ENCODE results near the gene CTSC.
A peak's percentile ranks its signal among the peaks of the same experiment; 100 is the strongest.

Gene CTSC

GRCh38 chr11:88354912-88355311, 17.4 kb upstream of the CTSC start:
- TF ChIP-seq PAX5 (IDR thresholded peaks at IDR 0.05; ENCODE audit: insufficient read depth, low read length, severe bottlenecking), result no peak
- TF ChIP-seq POLR2A (IDR thresholded peaks at IDR 0.05; ENCODE audit: low read depth, low read length), result no peak
- no peak for TF ChIP-seq TAF1 (IDR thresholded peaks at IDR 0.05; ENCODE audit: low read depth, low read length)
- no peak for TF ChIP-seq POLR2AphosphoS5 (IDR thresholded peaks at IDR 0.05; ENCODE audit: low read depth, low read length)
- peak; percentile 92 for TF ChIP-seq SPI1 (IDR thresholded peaks at IDR 0.05; ENCODE audit: low read depth, low read length)
- TF ChIP-seq POU2F2 (IDR thresholded peaks at IDR 0.05; ENCODE audit: low read depth, low read length), result no peak
- peak; percentile 71 for FAIRE-seq
- no peak for DNase-seq (ENCODE audit: insufficient read length, low spot score)

GRCh38 chr11:88353835-88354496, 16.4 kb upstream of the CTSC start:
- DNase-seq (ENCODE audit: insufficient read length, low spot score) (no peak), FAIRE-seq (peak; percentile 74)
- TF ChIP-seq TAF1 (IDR thresholded peaks at IDR 0.05; ENCODE audit: low read depth, low read length) (no peak), POLR2A (IDR thresholded peaks at IDR 0.05; ENCODE audit: low read depth, low read length) (peak; percentile 29; the same call in 1 of the 2 replicates)

- no peak for DNase-seq (ENCODE audit: insufficient read length, low spot score)
- FAIRE-seq, result no peak
- TF ChIP-seq TAF1 (IDR thresholded peaks at IDR 0.05; ENCODE audit: low read depth, low read length), result no peak
- TF ChIP-seq SPI1 (IDR thresholded peaks at IDR 0.05; ENCODE audit: low read depth, low read length), result no peak
- no peak for TF ChIP-seq POLR2AphosphoS5 (IDR thresholded peaks at IDR 0.05; ENCODE audit: low read depth, low read length)
- TF ChIP-seq PAX5 (IDR thresholded peaks at IDR 0.05; ENCODE audit: insufficient read depth, low read length, severe bottlenecking), result no peak
- TF ChIP-seq POLR2A (IDR thresholded peaks at IDR 0.05; ENCODE audit: low read depth, low read length), result no peak
- TF ChIP-seq POU2F2 (IDR thresholded peaks at IDR 0.05; ENCODE audit: low read depth, low read length), result no peak
Measured at GRCh38 chr11:88353386-88353785, 15.8 kb upstream of the CTSC start.

- FAIRE-seq (peak; percentile 74), DNase-seq (ENCODE audit: insufficient read length, low spot score) (no peak)
- no peak for TF ChIP-seq TAF1 (IDR thresholded peaks at IDR 0.05; ENCODE audit: low read depth, low read length)
- no peak for TF ChIP-seq PAX5 (IDR thresholded peaks at IDR 0.05; ENCODE audit: insufficient read depth, low read length, severe bottlenecking)
- TF ChIP-seq SPI1 (IDR thresholded peaks at IDR 0.05; ENCODE audit: low read depth, low read length), result no peak
- TF ChIP-seq POU2F2 (IDR thresholded peaks at IDR 0.05; ENCODE audit: low read depth, low read length), result no peak
- TF ChIP-seq POLR2AphosphoS5 (IDR thresholded peaks at IDR 0.05; ENCODE audit: low read depth, low read length), result no peak
Measured at GRCh38 chr11:88352139-88352538, 14.6 kb upstream of the CTSC start.

- no peak for DNase-seq (ENCODE audit: insufficient read length, low spot score)
- TF ChIP-seq SPI1 (IDR thresholded peaks at IDR 0.05; ENCODE audit: low read depth, low read length) (no peak), TAF1 (IDR thresholded peaks at IDR 0.05; ENCODE audit: low read depth, low read length) (no peak), POLR2AphosphoS5 (IDR thresholded peaks at IDR 0.05; ENCODE audit: low read depth, low read length) (no peak), POLR2A (IDR thresholded peaks at IDR 0.05; ENCODE audit: low read depth, low read length) (no peak)
- no peak for FAIRE-seq
Measured at GRCh38 chr11:88348870-88349269, 11.3 kb upstream of the CTSC start.

GRCh38 chr11:88345949-88346348, 8.4 kb upstream of the CTSC start:
- DNase-seq (ENCODE audit: insufficient read length, low spot score), result no peak
- peak; percentile 33 for FAIRE-seq
- TF ChIP-seq TAF1 (IDR thresholded peaks at IDR 0.05; ENCODE audit: low read depth, low read length) (no peak), SPI1 (IDR thresholded peaks at IDR 0.05; ENCODE audit: low read depth, low read length) (peak; percentile 56)

GRCh38 chr11:88345408-88345807, 7.9 kb upstream of the CTSC start:
- no peak for TF ChIP-seq TAF1 (IDR thresholded peaks at IDR 0.05; ENCODE audit: low read depth, low read length)
- TF ChIP-seq POLR2A (IDR thresholded peaks at IDR 0.05; ENCODE audit: low read depth, low read length), result no peak
- no peak for TF ChIP-seq POU2F2 (IDR thresholded peaks at IDR 0.05; ENCODE audit: low read depth, low read length)
- no peak for TF ChIP-seq PAX5 (IDR thresholded peaks at IDR 0.05; ENCODE audit: insufficient read depth, low read length, severe bottlenecking)
- no peak for TF ChIP-seq POLR2AphosphoS5 (IDR thresholded peaks at IDR 0.05; ENCODE audit: low read depth, low read length)
- no peak for TF ChIP-seq SPI1 (IDR thresholded peaks at IDR 0.05; ENCODE audit: low read depth, low read length)
- FAIRE-seq (no peak), DNase-seq (ENCODE audit: insufficient read length, low spot score) (no peak)

GRCh38 chr11:88344869-88345268, 7.3 kb upstream of the CTSC start:
- DNase-seq (ENCODE audit: insufficient read length, low spot score) (no peak), FAIRE-seq (no peak)
- TF ChIP-seq POU2F2 (IDR thresholded peaks at IDR 0.05; ENCODE audit: low read depth, low read length) (no peak), PAX5 (IDR thresholded peaks at IDR 0.05; ENCODE audit: insufficient read depth, low read length, severe bottlenecking) (no peak), SPI1 (IDR thresholded peaks at IDR 0.05; ENCODE audit: low read depth, low read length) (no peak), TAF1 (IDR thresholded peaks at IDR 0.05; ENCODE audit: low read depth, low read length) (no peak), POLR2A (IDR thresholded peaks at IDR 0.05; ENCODE audit: low read depth, low read length) (no peak), POLR2AphosphoS5 (IDR thresholded peaks at IDR 0.05; ENCODE audit: low read depth, low read length) (no peak)

GRCh38 chr11:88341522-88342251, 4.2 kb upstream of the CTSC start:
- FAIRE-seq (peak; percentile 35), DNase-seq (ENCODE audit: insufficient read length, low spot score) (no peak)
- TF ChIP-seq SPI1 (IDR thresholded peaks at IDR 0.05; ENCODE audit: low read depth, low read length) (no peak), POLR2AphosphoS5 (IDR thresholded peaks at IDR 0.05; ENCODE audit: low read depth, low read length) (no peak), POLR2A (IDR thresholded peaks at IDR 0.05; ENCODE audit: low read depth, low read length) (no peak), TAF1 (IDR thresholded peaks at IDR 0.05; ENCODE audit: low read depth, low read length) (no peak), POU2F2 (IDR thresholded peaks at IDR 0.05; ENCODE audit: low read depth, low read length) (no peak), PAX5 (IDR thresholded peaks at IDR 0.05; ENCODE audit: insufficient read depth, low read length, severe bottlenecking) (no peak)

- DNase-seq (ENCODE audit: insufficient read length, low spot score), result no peak
- FAIRE-seq, result no peak
- TF ChIP-seq POLR2A (IDR thresholded peaks at IDR 0.05; ENCODE audit: low read depth, low read length), result no peak
- no peak for TF ChIP-seq PAX5 (IDR thresholded peaks at IDR 0.05; ENCODE audit: insufficient read depth, low read length, severe bottlenecking)
- TF ChIP-seq TAF1 (IDR thresholded peaks at IDR 0.05; ENCODE audit: low read depth, low read length), result no peak
Measured at GRCh38 chr11:88340366-88340935, 2.9 kb upstream of the CTSC start.
